Measurements from ENCODE around the gene SLC1A2.

SLC1A2 gene

GRCh38 chr11:35375332-35376117 is 43.8 kb downstream of the SLC1A2 start:
- DNase-seq, result no peak

- no peak for DNase-seq
Observed at GRCh38 chr11:35373284-35373933, 45.9 kb downstream of the SLC1A2 start.

DNA sequence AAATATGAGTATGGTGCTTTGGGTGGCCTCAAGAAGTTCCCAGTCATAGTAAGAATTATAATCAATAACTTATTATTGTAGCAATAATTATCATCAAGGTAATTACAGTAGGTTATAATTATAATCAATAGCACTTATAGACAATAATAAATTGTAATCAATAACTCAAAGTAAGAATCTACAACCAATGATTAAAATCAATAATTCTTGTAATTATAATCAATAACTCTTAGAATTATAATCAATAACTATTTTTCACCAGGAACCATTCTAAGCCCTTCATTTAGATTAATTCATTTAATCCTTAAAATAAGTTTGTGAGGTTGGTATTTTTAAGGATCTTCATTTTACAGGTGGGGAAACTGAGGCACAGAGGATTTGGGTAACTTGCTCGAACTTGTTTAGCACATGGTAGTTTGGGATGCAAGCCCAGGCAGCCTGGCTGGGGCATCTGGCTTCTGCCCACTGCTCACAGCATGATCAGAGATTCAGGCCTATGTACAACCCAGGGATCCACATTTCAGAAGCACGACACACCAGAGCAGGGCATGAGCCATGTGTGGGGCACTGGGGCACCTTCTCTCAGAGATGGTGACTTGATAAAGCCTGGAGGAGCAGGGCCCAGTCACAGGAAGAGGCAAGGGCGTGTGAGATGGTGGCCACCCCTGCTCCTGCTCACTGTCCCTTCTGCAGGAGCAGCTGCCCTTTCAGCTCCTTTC is 46.6 kb downstream of the SLC1A2 start:
- no peak for DNase-seq

GRCh38 chr11:35367491-35367890 is 51.9 kb downstream of the SLC1A2 start:
- no peak for DNase-seq

DNA sequence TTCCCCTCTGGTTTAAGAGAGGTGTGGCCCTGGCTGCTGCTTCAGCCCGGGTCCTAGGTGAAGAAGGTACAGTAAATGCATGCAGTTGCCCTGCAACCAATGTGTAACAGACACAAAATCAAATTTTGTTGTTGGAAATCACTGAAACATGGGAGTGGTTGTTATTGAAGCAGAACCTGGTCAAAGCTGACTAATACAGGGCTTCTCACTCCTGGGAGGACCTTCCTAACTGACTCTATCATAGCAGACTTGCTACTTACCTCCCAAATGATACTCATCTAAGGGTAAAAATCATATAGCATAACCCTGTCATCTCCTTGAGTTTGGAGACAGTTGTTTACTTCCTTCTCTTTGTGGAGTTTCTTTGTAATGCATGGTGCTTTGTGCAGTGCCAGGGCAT is 52.6 kb downstream of the SLC1A2 start:
- DNase-seq, result no peak

- no peak for DNase-seq
Observed at GRCh38 chr11:35365961-35366360, 53.4 kb downstream of the SLC1A2 start.

- DNase-seq, result no peak
Observed at GRCh38 chr11:35365395-35365794, 54.0 kb downstream of the SLC1A2 start.

- DNase-seq, result no peak
Observed at GRCh38 chr11:35363854-35364780, 55.2 kb downstream of the SLC1A2 start.

DNA sequence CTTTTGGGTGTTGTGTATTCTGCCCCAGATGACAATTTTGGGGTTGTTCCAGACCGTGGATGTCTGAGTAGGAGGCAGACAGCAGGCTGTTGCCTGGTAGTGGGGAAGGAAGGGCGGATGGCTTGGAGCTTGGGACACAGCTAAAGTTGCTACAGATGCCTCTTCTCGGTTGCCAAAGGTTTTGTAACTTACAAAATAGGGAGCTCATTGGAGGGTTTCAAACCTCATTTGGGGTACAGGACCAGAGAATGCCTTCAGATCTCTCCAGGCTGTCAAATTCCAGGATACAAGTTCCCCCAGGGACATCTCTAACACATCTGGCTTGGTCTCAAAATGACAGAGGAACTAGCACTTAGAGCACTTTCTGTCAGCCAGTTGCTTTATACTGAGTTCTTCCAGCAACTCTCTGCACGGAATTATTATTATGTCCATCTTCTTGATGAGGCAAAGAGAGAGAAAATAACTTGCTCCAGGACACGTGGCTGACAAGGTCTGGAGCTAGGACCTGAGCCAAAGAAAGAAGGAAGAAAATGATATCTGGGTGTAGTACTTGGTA is 56.0 kb downstream of the SLC1A2 start:
- no peak for DNase-seq

DNA sequence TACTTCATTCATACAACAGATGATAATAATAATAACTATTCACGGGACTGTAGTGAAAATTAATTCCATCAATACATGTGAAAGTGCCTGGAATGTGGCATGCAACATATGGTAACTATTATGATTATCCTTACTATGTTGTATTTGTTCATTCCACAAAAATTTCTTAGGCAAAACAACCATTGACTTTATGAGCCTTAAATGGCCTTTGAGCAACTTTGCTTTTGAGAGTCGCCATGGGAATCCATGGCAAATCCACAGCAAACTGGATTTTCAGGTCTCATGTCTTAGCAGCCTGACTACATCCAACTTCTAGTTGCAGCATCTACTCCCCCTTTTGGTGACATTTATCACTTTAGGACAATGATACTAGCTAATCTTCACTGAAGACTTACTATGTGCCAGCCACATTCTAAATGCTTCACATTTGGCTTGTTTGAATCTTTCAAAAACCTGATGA is 56.8 kb downstream of the SLC1A2 start:
- DNase-seq, result no peak

GRCh38 chr11:35360055-35360530 is 59.3 kb downstream of the SLC1A2 start:
- DNase-seq, result no peak

DNA sequence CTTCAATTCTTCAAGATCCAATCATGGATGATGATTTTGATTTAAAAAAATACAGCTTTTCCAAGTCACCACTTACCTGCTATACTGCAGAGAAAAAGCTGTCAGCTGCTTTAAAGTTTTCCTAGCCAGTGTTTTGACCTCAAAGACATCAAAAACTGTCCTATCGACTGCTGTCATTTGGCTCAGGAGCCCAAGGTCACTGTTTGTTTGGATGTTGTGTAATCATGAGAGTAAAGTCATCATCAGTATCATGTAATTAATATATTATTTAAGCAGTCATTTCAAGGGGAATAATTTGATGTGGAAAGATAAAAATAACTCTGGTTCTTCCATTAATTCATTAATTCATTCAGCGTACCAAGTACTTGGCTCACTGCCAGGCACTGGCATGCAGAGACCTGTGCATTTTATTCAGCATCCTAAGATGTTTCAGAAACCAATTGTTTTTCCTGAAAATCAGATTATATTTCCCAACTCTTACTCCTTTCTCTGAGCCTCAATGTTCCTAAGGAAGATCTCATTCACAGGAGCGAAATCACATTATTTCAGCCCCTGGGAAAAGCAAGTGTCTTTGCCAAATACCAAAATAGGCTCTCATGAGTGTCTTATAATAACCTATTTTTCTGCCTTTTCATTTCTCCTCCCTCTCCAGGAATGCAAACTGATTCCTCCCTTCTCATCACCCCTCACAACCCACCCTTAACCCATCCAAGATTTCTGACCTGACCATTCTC is 59.9 kb downstream of the SLC1A2 start:
- no peak for DNase-seq

DNA sequence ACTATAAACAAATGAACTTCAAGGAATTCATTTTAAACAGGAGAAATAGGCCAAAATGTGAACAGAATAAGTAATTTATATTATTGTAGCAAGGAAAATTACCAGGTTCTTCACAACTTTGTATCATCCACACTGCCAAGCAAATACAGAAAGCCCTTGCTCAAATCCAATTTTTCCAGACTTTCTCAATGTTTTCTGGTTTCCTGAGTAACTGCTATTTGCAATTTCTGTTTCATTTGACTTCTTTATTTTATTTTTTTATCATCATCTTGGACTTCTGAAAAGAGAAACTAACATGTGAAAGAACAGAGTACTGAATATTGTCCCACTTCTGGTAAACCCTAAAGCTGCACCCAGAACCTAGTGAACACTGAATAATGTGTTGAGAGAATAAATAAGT is 61.0 kb downstream of the SLC1A2 start:
- no peak for DNase-seq

- DNase-seq, result no peak
Observed at GRCh38 chr11:35357923-35358322, 61.4 kb downstream of the SLC1A2 start.

- no peak for DNase-seq
Observed at GRCh38 chr11:35355102-35355749, 64.1 kb downstream of the SLC1A2 start.

- no peak for DNase-seq
Observed at GRCh38 chr11:35354644-35355043, 64.7 kb downstream of the SLC1A2 start.

- no peak for DNase-seq
Observed at GRCh38 chr11:35352077-35352888, 67.1 kb downstream of the SLC1A2 start.

- no peak for DNase-seq
Observed at GRCh38 chr11:35349897-35350296, 69.5 kb downstream of the SLC1A2 start.

DNA sequence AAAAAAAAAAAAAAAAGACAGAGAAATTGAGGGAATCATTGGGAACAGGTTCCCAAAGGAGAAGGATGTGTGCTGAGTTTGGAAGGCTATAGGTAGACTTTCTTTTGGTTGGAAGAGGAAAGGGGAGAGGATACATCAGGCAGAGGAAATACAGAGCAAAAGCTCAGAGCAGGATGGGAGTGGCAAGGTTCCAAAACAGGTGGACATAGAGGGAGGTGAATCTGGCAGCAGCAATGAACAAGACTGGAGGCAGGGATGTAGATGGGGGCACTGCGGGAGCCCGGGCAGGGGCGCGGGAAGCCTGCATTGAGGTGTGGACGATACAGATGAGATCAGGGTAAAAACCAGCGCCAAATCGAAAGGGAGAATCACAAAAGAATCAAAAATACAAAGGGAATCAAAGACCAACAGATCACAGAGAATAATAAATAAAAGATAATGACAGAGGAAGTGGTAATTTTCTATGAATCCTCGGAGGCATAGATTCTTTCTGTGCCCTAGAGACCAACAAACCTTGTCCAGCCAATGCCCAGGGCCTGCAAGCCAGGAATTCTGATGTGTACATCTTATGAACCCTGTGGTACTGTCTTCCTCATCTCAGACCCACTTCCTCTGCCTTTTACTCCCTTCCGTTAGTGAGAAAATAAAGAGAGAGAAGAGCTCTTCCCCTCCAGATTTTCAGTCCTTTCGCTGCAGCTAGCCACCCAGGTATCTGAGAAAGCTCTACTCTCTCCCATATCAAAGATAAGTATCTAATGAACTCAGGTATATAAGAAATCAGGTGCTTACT is 70.3 kb downstream of the SLC1A2 start:
- DNase-seq, result no peak
